ENCODE measurements around the gene DCAF15.

- TF ChIP-seq CTCF (IDR thresholded peaks at IDR 0.05): peak; percentile 42
- no peak for TF ChIP-seq SIN3A (IDR thresholded peaks at IDR 0.05; ENCODE audit: borderline replicate concordance, low read depth, low read length)
Observed at GRCh38 chr19:13959962-13960862, 7.9 kb downstream of the DCAF15 start.

Measured in SK-N-SH (cell line).